HG03025 (cell line): ENCODE data around the gene PTPA.
A peak's percentile ranks its signal among the peaks of the same experiment; 100 is the strongest.

Experiments used
- ATAC-seq: cut with Tn5 transposase; IDR thresholded peaks from one replicate; pipeline ENCODE4 v1.9.1; 2021; ENCODE audit warnings: mild to moderate bottlenecking, moderate library complexity; ENCODE audit not compliant: unreplicated experiment, low FRiP score

PTPA gene

DNA sequence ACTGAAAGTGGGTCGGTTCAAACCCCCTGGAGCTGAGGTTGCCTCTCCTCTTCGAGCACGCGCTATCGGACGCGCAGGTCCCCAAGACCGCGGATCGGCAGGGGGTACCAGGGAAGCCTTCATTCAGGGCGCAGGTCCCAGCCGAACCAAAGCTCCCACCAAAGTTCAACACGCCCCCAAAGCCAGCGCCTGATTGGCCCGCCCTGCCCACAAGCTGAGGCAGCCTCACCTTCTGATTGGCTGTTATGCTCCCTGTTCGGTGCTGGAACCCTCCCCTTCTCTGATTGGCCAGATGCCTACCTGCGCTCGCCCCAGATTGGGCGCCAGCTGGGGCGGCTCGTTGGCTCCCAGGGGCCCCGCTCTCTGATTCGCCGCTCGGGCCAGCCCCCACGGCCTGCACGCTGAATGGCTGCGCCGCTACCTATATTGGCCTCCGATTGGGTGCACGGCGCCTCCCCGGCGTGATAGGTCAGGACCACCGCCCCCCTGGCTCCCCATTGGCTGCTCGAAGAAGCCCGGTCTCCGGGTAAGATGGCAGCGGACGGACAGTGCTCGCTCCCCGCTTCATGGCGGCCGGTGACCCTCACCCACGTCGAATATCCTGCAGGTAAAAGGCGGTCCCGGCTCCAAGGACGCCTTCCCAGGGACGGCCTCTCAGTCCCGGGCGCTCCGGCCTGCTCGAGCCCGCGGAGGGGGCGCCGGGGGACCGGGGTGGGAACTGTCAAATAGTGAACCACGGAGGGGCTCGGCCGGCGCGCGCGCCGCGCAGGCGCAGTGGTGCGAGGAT lies 30.4 kb upstream of the PTPA start, which contains the start of gene DOLPP1:
TSS of gene DOLPP1 (plus strand) at position 511 of the 787 bp plus-strand sequence. CDS start at position 532, 21 bp downstream.
- ATAC-seq, result peak; percentile 89

DNA sequence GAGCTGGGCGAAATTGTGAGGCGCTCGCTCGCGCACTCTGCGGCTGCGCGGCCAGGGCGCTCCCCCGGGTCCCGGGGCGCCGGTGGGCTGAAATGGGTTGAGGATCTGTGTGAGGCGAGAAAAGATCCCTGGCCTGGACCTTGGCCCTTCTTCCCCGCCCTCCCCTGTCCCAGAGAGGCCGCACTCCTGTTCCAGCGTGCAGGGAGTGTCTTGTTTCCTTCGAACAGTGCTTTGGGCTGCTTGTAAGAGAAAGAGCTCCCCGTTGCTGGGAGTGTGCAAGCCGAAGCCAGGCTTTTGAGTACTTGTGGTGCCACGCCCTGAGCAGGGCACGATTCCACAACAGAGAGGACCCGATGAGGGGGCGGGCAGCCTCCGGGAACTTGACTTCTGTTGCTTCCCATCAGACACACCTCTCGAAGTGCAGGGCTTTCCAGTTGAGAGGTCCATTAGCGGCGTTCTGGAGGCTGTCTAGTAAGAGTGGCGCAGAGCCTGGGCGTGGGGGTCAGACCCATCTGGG lies 29.8 kb upstream of the PTPA start:
- no peak for ATAC-seq

DNA sequence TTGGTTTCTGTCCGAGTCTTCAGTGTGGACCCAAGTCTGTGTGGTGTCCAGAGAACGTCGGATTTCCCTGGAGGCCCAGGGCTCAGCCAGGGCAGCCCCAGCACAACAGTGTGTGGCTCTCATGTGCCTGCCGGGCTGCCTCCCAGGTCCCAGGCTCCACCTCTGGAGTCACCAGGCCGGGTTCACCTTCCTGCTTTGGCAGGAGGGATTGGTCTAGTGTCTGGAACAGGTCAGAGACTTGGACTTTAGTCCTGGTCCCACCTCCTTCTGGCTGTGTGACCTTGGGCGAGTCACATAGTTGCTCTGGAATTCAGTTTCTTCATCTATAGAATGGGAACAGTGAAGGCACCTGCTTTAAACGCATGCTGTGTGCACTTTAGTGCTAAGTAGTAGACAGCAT lies 27.1 kb upstream of the PTPA start:
- no peak for ATAC-seq

DNA sequence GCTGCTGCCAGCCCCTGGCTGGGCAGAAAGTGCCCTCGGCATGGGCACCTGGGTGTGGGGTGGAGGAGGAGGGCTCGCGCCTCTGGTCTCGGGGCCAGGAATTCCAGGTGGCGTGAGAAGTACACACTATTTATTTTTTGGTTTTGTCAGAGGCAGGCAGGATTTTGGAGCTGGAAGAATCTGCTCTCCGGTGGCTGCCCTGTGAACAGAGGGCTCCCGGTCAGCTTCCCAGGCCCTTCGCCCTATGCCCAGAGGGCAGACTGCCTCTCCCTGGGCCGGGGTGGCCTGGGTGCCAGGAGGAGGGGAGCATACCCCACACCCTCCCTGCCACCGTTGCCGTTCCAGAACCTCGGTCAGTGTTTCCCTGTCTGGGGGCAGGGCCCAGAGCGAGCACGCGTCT lies 22.0 kb upstream of the PTPA start:
- no peak for ATAC-seq

DNA sequence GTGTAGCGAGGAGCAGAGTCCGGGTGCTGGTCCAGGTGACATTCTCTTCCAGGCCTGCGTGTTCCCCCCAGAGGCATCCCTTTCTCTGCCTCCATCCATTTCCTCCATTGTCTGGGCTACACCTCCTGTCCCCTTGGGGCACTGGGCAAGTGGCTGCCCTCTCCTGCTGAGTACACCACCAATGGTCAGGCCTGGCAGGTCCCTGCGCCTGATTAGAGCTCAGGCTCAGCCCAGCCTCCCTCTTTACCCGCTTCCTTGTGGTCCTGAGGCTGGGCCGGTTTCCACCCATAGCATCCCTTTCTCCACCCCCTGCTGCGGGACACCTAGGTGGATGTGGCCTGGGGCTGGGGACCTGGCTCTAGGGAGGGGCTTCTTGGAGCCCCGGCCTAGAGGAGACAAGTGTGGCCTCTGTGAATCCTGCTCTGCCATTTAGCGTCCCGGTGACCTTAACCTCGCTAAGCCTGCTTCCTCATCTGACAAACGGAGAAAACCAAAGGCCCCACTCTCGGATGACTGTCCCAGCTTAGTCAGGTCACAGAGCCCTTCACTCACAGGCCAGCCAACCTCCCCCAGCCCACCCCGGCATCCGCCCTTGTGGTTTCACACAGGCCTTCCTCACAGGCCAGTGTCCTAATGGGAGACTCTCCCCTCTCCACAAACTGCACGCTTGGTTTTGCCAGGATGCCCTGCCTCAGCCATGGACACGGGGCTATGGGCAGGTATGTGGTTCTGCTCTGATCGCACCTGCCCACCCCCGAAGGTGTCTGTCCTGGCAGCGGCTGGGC lies 17.4 kb upstream of the PTPA start:
- no peak for ATAC-seq

DNA sequence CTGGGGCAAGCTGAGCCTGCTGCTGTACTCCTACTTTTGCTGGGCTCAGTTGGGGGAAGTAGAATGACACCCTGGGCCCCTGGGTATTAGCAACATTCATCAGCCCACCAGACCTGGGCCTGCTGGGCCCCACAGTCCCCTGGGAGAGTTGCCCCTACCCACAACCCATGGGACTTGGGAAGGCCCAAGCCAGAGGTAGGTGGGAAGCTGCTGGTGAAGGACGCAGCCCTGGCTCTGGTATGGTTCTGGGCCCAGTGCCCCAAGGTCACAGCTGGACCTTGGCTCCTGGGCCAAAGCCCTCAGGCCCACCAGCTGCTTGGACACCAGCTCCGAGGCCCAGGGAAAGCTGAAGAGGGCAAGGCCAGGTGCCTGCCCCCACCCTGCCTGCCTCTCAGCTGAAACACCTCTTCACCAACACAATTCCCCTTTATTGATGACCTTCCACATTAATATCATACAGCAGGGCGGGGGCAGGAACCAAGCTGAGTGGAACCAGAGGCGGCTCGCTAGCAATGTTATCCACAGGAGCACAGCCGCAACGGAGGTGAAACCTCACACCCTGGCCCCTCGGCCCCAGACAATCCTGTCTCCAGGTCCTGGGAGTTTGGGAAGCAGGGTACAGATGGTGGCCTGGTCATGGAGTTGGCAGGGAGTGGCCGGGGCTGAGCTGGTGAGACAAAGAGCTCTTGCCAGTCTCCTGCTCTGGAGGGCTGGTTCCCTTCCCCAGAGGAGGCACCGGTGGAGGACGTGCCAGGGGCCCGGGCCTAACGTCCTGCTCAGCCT lies 16.6 kb upstream of the PTPA start:
- no peak for ATAC-seq

DNA sequence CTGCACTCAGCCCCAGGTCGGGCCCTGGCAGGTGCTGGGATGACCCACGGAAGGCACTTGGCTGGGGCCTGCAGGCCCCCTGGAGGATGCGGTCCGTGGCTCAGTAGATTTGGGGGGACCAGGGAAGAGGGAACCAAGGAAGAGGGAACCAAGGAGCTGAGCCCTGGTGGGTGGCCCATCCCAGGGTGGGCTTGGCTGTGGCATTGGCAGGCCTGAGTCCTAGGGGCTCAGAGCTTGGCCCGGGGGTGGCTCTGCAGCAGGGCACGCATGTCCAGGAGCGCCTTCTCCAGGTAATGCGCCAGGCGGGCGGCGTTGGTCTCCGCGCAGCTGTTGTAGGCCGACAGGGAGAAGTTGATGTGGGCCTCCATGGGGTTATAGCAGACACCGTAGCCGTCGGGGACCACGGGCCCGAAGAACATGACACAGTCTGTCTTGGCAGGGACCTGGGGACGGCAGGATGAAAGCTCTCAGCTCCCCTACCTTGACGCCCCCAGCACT lies 16.0 kb upstream of the PTPA start:
- no peak for ATAC-seq

DNA sequence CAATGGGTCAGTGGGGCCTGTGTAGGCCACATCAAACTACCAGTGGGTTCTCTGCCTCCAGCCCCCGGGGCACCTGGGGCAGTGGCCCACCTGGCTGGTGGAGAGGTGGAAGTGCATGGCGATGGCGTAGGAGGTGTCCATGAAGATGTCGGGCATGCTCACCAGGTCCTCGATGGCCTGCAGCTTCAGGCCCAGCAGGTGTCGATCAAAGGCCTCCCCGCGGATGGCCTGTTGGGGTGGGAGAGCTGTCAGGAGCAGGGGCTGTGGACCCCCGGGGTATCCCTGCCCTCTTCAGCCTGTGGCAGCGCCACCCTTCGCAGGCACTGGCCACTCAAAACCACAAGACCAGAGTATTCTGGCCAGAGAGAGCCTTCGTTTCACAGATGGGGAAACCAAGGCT lies 15.3 kb upstream of the PTPA start:
- ATAC-seq, result no peak

DNA sequence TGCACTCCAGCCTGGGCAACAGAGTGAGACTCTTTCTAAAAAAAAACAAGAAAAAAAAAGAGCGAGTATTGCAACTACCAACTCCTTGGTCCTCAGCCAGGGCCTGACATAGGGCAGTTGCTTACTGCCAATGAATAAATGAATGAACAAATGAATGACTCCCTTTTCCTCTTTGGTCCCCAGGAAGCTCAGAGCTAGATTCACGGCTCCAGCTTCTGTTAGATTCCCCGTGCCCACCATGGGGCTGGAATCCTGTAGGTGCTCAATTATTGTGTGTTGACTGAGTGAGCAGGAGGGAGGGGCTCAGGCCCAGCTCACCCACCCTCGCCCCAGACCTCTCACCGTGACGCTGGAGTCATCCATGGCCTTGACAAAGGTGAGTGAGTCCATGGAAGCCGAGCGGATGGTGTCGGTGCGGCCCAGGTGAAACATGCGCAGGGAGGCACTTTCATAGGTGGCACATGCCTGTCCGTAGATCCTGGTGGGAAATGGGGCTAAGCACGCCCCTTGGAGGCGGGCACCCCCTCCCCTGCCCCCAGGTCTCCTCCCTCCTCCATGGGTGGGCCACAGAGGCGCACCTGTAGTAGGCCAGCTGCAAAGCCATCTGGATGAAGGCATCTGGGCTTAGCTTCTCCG lies 13.4 kb upstream of the PTPA start:
- ATAC-seq, result no peak

DNA sequence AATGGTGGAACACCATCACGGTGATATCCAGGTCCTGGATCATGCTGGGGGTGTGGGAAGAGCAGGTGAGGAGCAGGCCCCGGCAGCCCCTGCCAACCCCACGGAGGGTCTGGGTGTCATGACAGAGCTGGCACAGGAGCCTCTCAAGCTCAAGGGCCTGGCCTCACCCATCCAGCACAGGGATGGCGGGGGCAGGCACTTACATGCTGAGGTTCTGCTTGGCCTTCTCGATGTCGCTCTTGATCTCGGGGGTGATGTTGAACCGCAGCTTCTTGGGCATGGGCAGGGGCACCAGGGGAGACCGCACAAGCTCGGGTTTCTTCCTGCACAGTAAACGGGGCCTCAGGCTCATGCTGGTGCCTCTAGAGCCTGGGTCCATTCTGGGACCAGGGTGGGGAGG lies 12.9 kb upstream of the PTPA start:
- no peak for ATAC-seq

DNA sequence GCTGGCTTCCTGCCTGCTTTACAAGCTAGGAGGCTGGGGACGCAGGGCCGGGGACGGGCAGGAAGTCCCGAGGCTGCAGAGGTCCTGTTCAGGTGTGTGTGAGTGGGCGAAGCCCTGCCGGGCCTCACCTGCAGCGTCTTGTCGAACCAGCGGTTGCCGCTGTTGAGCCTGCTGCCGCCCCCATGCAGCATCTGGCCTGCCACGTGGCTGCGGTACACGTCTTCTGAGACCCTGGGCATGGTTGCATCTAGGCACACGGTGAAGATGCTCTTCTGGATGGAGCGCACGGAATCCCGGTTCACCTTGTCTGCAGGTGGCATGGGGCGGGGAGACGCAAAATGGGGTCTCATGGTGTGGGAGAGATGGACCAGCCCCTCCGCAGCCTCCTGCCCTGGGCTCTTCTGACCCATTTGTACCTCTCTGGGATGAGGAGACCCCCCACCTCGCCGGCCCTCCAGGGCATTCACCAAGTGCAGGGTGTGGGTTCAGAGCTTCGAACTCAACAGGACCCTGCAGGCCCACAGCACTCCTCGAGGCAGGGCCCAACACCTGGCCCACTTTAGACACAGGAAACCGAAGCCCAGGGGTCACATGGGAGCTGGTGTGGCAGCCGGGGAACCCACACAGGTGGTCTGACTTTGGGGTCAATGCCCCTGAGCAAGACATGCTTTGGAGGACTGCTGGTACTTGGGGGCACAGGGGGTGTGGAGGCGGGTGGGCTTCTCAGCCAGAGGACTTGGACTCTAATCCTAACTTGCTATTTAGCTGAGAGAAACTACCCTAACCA lies 10.6 kb upstream of the PTPA start:
- no peak for ATAC-seq

DNA sequence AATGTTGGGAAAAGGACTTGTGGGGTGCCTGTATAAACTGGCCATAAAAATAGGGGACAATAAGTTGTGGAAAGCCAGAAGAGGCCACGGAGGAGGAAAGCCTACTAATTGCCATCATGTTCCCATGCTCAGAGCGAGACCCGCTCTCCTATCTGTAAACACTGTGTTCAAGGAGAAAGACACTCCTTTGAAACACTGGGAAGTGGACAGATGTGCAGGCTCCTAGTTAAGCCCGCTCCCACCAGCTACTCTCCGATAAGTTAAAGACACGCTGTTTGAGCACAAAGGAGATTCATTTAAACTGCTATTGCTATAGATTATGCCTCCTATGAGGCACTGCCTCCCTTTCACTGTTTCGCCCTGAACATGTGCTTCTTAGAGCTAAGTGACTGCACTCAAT lies 9.9 kb upstream of the PTPA start:
- ATAC-seq, result no peak

DNA sequence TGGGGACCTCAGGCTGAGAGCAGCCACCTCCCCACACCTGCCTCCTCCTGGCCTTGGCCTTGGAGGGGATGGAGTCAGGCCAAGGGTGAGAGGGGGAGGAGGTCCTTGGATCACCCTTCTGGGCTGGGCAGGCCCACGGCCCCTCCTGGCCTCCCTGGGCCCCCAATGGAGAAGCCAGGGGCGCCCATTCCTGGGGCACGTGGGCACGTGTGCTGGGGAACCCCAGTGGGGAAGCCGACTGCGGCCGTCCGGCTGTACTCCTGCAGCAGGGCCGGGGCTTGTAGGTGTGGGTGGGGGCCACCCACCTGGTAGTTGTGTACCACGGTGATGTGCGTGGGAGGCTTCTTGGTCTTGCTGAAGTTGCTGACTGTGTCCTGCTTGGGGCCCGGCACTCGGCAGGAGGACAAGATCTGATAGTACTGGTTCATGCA lies 9.1 kb upstream of the PTPA start:
- no peak for ATAC-seq

DNA sequence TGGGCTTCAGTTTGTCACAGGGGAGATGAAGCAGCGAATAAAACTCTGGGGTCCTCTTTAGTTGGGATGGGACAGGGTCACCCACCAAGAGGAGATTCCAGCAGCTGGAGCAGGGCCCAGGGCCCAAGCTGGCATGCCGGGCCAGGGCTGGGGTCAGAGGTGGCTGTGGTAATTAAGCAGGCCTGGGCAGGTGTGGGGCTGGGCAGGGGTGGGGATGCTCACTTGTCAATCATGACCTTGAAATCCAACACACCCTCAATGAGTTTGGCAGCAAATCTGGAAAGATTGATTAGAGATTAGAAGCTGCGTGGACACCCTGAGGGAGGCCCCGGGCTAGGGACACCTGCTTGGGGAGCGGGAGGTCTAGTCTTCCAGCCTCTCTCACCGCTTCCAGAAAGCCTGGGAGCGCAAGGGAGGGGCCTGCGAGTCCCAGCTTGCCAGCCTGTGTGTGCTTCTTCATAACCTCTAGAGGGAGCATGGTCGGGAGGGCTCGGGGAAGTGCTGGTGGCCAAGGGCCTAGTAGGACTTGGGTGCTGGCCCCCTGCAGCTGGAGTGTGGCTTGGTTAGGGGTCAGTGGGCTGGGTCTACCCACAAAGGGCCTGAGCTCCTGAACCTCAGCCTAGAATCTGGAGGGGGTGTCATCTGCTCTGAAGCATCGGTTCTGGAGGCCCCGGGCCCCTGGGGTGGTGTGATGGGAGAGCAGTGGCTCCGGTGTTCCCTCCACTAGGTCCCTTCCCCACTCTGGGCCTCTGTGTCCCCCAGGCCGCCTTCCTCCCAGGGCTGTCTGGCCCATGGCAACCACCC lies 8.2 kb upstream of the PTPA start:
- no peak for ATAC-seq

DNA sequence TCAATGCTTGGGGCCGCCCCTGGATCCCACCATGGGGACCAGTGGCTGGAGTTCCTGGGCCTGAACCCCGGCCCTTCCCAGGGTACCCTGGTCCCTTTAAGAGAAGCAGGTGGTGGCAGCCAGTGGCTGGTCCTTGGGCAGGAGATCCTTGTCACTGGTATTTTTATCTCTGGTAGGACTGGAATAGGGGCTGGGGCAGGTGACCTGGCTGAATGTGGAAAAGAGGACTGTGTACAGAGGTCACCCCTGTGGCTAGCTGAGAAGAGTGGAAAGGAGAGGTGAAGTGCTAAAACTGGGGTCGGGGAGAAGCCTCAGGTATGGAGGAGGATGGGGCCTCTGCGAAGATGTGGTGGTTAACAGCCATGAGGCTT lies 7.6 kb upstream of the PTPA start:
- no peak for ATAC-seq

DNA sequence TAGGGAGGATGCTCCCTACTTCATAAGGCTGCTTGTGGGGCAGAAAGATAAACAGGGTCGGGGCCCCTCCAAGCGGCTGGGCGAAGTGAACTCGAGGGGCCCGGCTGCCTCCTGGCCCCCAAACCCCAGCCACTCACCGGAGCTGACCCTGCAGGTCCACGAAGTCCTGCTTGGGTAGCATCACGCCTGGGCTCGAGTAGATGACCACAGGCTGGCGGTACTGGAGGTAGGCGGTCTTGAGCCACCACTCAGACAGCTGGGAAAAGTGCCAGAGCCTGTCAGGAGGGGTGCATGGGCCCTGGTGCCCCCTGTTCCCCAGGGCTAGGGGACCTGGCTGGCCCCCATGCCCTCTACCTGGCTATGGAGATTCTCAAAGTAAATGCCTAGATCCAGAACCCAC lies 7.2 kb upstream of the PTPA start:
- no peak for ATAC-seq

DNA sequence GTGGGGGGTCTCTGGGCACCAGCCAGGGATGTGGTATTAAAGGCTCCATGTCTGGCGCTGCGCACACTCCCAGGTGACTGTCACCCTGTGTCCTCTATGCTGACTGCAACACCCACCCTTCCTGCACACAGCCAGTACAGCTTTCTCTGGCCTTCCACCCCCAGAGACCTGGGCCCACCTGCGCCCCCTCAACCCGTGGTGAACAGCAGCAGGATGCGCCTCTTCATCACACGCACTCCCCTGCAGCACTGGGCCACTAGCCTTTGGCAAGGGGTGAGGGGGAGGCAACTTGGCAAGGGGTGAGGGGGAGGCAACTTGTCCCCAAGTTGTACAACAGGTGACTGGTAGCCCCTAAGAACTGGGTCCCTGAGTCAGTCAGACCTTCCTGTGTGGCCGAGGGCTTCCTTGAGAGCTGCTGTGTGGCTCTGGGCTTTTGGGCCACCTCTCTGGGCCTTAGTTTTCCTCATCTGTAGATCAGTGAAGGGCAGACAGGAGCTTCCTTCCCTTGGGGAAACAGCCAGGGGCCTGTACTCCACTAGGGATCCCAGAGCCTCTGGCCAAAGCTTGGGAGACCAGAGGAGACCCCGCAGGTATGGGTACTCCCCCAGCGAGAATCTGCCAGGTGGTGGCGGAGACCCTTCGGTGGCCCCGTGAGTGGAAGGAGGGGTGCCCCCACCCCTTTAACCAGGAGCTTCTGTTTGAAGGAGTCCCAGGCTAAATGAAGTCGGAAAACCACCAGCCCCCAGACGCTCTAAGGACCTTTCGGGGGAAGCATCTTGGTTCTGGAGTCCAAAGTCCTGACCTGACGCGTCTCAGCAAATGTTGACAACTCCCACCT lies 5.1 kb upstream of the PTPA start:
- ATAC-seq, result no peak

DNA sequence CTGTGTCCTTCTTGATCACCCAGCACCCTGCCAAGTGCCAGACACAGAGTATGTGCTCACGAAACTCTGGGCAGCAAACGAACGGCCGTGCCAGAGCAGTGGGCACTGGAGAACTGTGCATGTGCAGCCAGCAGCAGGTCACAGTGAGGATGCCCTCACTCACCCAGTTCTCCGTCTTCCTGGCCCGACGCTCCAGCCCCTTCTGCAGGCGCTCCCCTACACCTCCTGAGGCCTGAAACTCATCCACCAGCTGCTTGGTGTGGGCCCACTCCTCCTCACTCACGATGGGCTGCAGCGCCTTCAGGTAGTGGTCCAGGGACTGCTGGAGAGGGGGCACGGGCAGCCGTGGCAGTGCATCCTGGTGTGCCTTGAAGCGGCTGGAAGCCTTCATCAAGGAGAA lies 3.6 kb upstream of the PTPA start:
- no peak for ATAC-seq
